NCI-H2196 (cell line): ENCODE data around the gene NEUROD2.

Experiments
- DNase-seq: peaks from one replicate; lab custom pipeline; 2025; ENCODE audit not compliant: unreplicated experiment; lab: John Stamatoyannopoulos, UW

Gene NEUROD2

GRCh38 chr17:39635614-39636176, 28.0 kb upstream of the NEUROD2 start:
- no peak for DNase-seq

GRCh38 chr17:39634384-39634871, 26.7 kb upstream of the NEUROD2 start:
- peak; percentile 40 for DNase-seq

GRCh38 chr17:39633570-39634183, 26.0 kb upstream of the NEUROD2 start:
- no peak for DNase-seq

- peak; percentile 55 for DNase-seq
Measured at GRCh38 chr17:39632153-39632941, 24.6 kb upstream of the NEUROD2 start.

GRCh38 chr17:39631403-39631802, 23.7 kb upstream of the NEUROD2 start:
- peak; percentile 40 for DNase-seq

GRCh38 chr17:39629898-39630297, 22.2 kb upstream of the NEUROD2 start:
- no peak for DNase-seq

- no peak for DNase-seq
Measured at GRCh38 chr17:39629494-39629880, 21.8 kb upstream of the NEUROD2 start.

GRCh38 chr17:39628655-39629493, 21.2 kb upstream of the NEUROD2 start:
- DNase-seq, result peak; percentile 16

GRCh38 chr17:39627712-39628516, 20.2 kb upstream of the NEUROD2 start:
- DNase-seq, result no peak

- DNase-seq, result no peak
Measured at GRCh38 chr17:39627047-39627711, 19.5 kb upstream of the NEUROD2 start.

- DNase-seq, result no peak
Measured at GRCh38 chr17:39626171-39627046, 18.7 kb upstream of the NEUROD2 start, which contains the start of gene PPP1R1B. TSS of gene PPP1R1B (plus strand) at chr17:39626952. CDS start at chr17:39627393, 441 bp downstream.

GRCh38 chr17:39625198-39625785, 17.6 kb upstream of the NEUROD2 start:
- DNase-seq, result no peak

GRCh38 chr17:39624313-39624712, 16.6 kb upstream of the NEUROD2 start:
- no peak for DNase-seq

- DNase-seq, result peak; percentile 74
Measured at GRCh38 chr17:39623356-39623950, 15.7 kb upstream of the NEUROD2 start.

- DNase-seq, result no peak
Measured at GRCh38 chr17:39622380-39623006, 14.8 kb upstream of the NEUROD2 start.

- DNase-seq, result peak; percentile 74
Measured at GRCh38 chr17:39621523-39622379, 14.0 kb upstream of the NEUROD2 start.

- no peak for DNase-seq
Measured at GRCh38 chr17:39619786-39620101, 12.0 kb upstream of the NEUROD2 start.
